Hair follicle dermal papilla cell (primary cell): ENCODE measurements around the gene APOH. TPM values are rescaled to one million over a fixed set of nuclear protein-coding genes. Genes with fewer than 3 reads are reported as not detected.

Experiments
- small RNA-seq: library from RNA; depleted of rRNA; stranded (forward); fragments of <200 nt; gene quantifications from one replicate; pipeline ENCODE3, GENCODE V24; 2012
- total RNA-seq: library from RNA; depleted of rRNA; stranded (reverse); fragments of >200 nt; gene quantifications from 2 replicates; pipeline ENCODE4 v1.2.3, GENCODE V29; 2012

The APOH gene, protein sequence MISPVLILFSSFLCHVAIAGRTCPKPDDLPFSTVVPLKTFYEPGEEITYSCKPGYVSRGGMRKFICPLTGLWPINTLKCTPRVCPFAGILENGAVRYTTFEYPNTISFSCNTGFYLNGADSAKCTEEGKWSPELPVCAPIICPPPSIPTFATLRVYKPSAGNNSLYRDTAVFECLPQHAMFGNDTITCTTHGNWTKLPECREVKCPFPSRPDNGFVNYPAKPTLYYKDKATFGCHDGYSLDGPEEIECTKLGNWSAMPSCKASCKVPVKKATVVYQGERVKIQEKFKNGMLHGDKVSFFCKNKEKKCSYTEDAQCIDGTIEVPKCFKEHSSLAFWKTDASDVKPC
- not detected in 2 replicates for total RNA-seq

DNA sequence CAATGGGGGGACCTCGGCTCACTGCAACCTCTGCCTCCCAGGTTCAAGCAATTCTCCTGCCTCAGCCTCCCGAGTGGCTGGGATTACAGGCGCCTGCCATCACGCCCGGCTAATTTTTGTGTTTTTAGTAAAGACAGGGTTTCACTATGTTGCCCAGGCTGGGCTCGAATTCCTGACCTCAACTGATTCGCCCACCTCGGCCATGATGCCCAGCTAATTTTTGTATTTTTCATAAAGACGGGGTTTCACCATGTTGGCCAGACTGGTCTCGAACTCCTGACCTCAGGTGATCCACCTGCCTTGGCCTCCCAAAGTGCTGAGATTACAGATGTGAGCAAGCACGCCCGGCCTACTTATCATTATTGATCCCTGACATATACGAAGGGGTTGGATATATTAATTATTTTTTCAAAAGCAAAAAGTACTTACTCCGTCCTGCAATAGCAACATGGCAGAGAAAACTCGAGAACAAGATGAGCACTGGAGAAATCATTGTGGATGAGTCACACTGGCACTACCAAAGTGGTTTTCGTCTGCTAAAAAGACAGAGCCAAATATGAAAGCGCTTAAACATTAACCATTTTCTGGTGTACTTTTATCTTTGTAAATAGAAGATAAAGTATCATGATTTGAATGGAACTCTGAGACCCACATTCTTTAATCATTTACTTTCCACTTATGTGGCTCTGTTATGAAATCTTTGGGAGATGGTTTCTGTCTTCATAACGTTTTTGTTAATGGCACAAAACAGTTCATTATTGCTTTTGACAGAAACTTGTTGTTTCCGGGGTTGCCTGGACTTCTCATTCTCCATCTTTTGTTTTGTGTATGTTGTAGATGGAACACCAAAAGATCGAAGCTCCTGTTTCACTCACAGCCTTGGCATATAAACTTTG lies at the start of gene APOH:
Gene APOH (minus strand): TSS at position 529 of the 896 bp plus-strand sequence. CDS start 36 bp downstream, at position 493.

DNA sequence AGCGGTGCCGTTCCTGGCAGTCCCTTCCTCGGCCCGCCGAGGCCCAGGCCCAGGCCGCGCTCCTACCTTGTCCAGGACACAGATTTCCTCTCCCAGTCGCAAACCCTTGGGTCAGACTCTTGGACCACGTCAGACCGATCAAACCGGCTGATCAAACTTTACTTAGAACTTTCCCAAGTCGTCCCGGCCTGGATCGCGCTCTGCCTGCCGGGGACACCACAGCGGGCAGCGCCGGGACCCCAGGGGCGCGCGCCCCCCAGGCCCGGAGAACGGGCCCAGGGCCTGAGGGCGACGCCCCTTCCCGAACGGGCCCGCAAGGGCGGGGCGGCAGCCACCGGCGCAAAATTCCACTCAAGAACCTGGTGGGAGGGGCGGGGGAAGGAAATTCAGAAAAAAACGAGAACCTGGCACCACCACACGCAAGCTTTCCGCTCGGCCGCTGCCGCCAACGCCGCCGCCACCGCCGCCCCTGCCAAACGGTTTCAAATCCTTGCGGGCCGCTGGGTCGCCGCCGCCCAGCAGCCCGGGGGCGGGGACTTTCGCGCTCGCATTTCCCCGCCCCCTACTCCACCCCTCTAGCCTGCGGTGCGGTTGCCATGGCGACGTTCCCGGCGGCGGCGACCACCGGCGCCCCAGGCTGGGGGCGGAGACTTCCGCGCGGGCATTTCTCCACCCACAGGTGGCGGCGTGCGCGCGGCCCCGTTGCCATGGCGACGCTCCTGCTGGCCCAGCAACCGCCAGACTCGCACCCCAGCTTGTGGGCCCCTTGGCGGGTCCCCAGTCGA lies 37.4 kb downstream of the APOH start, which contains the start of gene CEP112:
Gene CEP112 (minus strand): TSS at position 541 of the 785 bp plus-strand sequence.

Small RNA genes within 50 kb of the gene (small RNA-seq; reads per million reads assigned to genes)
- gene RNA5SP444, result 0.27 reads per million

Other genes with a start within 250 kb of the APOH start
- gene CEP112, start 37.3 kb downstream of the APOH start, total RNA-seq, result 10.3 and 10.5 TPM in 2 replicates
- gene PRKCA, start 73.2 kb upstream of the APOH start, total RNA-seq, result 33.3 and 40.4 TPM in 2 replicates